Activated CD8-positive, alpha-beta T cell treated with anti-CD3 and anti-CD28 coated beads for 36 hours (primary cell): ENCODE data around the gene ANKRD13C. TPM values are rescaled to one million over a fixed set of nuclear protein-coding genes. Genes with fewer than 3 reads are reported as not detected.
"Not testable (repeated sequence)": the region's sequence is repeated elsewhere in the genome, so short reads cannot be mapped to it uniquely, and the experiment has no call there.

ENCODE experiments used
- ATAC-seq: fragments of 200-7000 bp; cut with Tn5 transposase; one replicate; pipeline ENCODE4 v1.10.0; 2021; ENCODE audit warnings: mild to moderate bottlenecking, moderate library complexity
- CTCF ChIA-PET: fragments of 350-600 bp; sonication (Branson Sonifier 250); formaldehyde crosslinking; loops from one replicate; lab custom pipeline; 2021; ENCODE audit warnings: antibody characterized with exemption; lab: Charles Lee
- POLR2A ChIA-PET: fragments of 350-600 bp; sonication (Branson Sonifier 250); formaldehyde crosslinking; loops from one replicate; lab custom pipeline; 2021; ENCODE audit warnings: antibody characterized with exemption; lab: Charles Lee
- DNase-seq: peaks from one replicate; pipeline ENCODE4 v3.0.0-alpha.2; 2020
- H3K27ac Mint-ChIP-seq: one replicate; pipeline ENCODE4 v1.8.0; 2021; ENCODE audit warnings: mild to moderate bottlenecking, mixed read lengths
- H3K27me3 Mint-ChIP-seq: one replicate; pipeline ENCODE4 v1.8.0; 2021; ENCODE audit warnings: mixed read lengths
- H3K36me3 Mint-ChIP-seq: one replicate; pipeline ENCODE4 v1.8.0; 2021; ENCODE audit warnings: low read depth, mixed read lengths
- H3K4me1 Mint-ChIP-seq: one replicate; pipeline ENCODE4 v1.8.0; 2021; ENCODE audit warnings: low read depth, mixed read lengths
- H3K4me3 Mint-ChIP-seq: one replicate; pipeline ENCODE4 v1.8.0; 2021; ENCODE audit warnings: mild to moderate bottlenecking, moderate library complexity, mixed read lengths
- H3K9me3 Mint-ChIP-seq: one replicate; pipeline ENCODE4 v1.8.0; 2021; ENCODE audit warnings: mixed read lengths
- intact Hi-C: fragments of 100-400 bp; cut with micrococcal nuclease; formaldehyde crosslinking; loops from one replicate; pipeline ENCODE4 v1.10.0; 2022
- total RNA-seq, 2 experiments: library from RNA; stranded (reverse); gene quantifications; one replicate each; pipeline ENCODE4 v1.2.3, GENCODE V29; 2021
- TF ChIP-seq, protein P1 (sequence below): fragments of 200-600 bp; IDR thresholded peaks from one replicate; pipeline ENCODE4 v1.8.0; 2022; ENCODE audit warnings: antibody characterized with exemption, mild to moderate bottlenecking

ANKRD13C gene
- total RNA-seq, 2 experiments from 2014 or later = 15.1 to 16.9 TPM

GRCh38 chr1:70385477-70385876 is 31.0 kb upstream of the ANKRD13C start:
- H3K9me3 Mint-ChIP-seq = no peaks in the 10 kb centered on the region

GRCh38 chr1:70384542-70384941 is 30.0 kb upstream of the ANKRD13C start:
- DNase-seq = no peak
- Mint-ChIP-seq H3K4me3 (no peak overlapping the region), H3K36me3 (no peaks in the 10 kb centered on the region), H3K27ac (no peak overlapping the region), H3K9me3 (no peaks in the 10 kb centered on the region), H3K4me1 (no peaks in the 10 kb centered on the region), H3K27me3 (peaks cover 5% of the 10 kb centered on the region)
- POLR2A ChIA-PET = no interaction called here
- CTCF ChIA-PET = no interaction called here
- intact Hi-C loops = no loop called here
- ATAC-seq = no peak
- TF ChIP-seq, protein P1, sequence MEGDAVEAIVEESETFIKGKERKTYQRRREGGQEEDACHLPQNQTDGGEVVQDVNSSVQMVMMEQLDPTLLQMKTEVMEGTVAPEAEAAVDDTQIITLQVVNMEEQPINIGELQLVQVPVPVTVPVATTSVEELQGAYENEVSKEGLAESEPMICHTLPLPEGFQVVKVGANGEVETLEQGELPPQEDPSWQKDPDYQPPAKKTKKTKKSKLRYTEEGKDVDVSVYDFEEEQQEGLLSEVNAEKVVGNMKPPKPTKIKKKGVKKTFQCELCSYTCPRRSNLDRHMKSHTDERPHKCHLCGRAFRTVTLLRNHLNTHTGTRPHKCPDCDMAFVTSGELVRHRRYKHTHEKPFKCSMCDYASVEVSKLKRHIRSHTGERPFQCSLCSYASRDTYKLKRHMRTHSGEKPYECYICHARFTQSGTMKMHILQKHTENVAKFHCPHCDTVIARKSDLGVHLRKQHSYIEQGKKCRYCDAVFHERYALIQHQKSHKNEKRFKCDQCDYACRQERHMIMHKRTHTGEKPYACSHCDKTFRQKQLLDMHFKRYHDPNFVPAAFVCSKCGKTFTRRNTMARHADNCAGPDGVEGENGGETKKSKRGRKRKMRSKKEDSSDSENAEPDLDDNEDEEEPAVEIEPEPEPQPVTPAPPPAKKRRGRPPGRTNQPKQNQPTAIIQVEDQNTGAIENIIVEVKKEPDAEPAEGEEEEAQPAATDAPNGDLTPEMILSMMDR = no peak

More at GRCh38 chr1:70385477-70385876, 31.0 kb upstream of the ANKRD13C start:
- no peaks in the 10 kb centered on the region for H3K36me3 Mint-ChIP-seq
- POLR2A ChIA-PET = no interaction called here
- no peaks in the 10 kb centered on the region for H3K4me1 Mint-ChIP-seq
- TF ChIP-seq, protein P1 = no peak
- DNase-seq (no peak), ATAC-seq (no peak)
- CTCF ChIA-PET = no interaction called here
- H3K27ac Mint-ChIP-seq = no peak overlapping the region
- intact Hi-C loops = no loop called here
- H3K4me3 Mint-ChIP-seq = no peak overlapping the region
- H3K27me3 Mint-ChIP-seq = peaks cover 5% of the 10 kb centered on the region

- Mint-ChIP-seq H3K27ac (no peak overlapping the region), H3K4me1 (no peaks in the 10 kb centered on the region), H3K9me3 (no peaks in the 10 kb centered on the region), H3K36me3 (no peaks in the 10 kb centered on the region), H3K27me3 (peaks cover 3% of the 10 kb centered on the region), H3K4me3 (no peak overlapping the region)
- ChIA-PET CTCF (no interaction called here), POLR2A (interaction anchor here (1.1 kb wide), 1 partner anchor 28 kb away, joined by 4 read pairs; the partner anchor contains the start of gene CTH)
- ATAC-seq (no peak), DNase-seq (no peak)
- TF ChIP-seq, protein P1 = no peak
- intact Hi-C loops = no loop called here
Observed at GRCh38 chr1:70383483-70383882, 29.0 kb upstream of the ANKRD13C start.

DNA sequence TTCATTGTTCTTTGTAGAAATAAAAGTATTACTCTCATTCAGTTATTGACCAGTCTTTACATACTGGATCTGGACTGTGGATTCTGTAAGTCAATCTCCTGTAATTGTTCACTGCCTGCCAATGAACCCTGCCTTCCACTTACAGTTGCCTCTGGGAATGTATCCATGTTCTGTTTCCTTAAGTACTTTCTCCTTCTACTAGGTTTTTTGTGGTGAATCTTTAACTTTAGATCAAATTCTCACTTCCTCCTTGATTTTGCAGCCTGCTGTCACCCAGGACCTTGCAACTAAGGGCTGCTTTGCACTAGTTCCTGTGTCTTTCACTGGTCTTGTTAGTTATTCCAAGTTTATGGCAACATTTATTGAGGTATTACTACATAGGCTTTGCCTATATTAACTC is 28.2 kb upstream of the ANKRD13C start:
- POLR2A ChIA-PET = no interaction called here
- ATAC-seq (no peak), DNase-seq (no peak)
- H3K9me3 Mint-ChIP-seq = no peaks in the 10 kb centered on the region
- intact Hi-C loops = no loop called here
- CTCF ChIA-PET = no interaction called here
- no peaks in the 10 kb centered on the region for H3K36me3 Mint-ChIP-seq
- H3K4me3 Mint-ChIP-seq = no peak overlapping the region
- TF ChIP-seq, protein P1 = no peak
- H3K27me3 Mint-ChIP-seq = peaks cover 3% of the 10 kb centered on the region
- H3K27ac Mint-ChIP-seq = no peak overlapping the region
- no peaks in the 10 kb centered on the region for H3K4me1 Mint-ChIP-seq

DNA sequence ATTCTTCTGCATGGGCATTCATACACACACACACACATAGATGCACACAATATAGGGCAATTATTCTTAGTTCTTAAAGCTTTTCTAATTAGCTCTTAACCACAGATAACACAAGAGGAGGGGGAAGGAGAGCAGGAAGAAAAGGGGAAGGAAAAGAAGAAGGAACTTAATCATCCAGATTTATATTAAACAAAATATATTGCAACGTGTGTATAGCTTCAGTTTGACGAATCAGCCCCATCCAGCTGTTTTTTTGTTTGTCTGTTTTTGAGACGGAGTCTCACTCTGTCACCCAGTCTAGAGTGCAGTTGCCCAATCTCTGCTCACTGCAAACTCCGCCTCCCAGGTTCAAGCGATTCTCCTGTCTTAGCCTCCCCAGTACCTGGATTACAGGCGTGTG is 21.7 kb upstream of the ANKRD13C start:
- intact Hi-C loops = no loop called here
- CTCF ChIA-PET = no interaction called here

GRCh38 chr1:70373580-70373979 is 19.1 kb upstream of the ANKRD13C start:
- H3K27ac Mint-ChIP-seq, ATAC-seq, H3K4me3 Mint-ChIP-seq, H3K4me1 Mint-ChIP-seq, H3K36me3 Mint-ChIP-seq, H3K27me3 Mint-ChIP-seq, DNase-seq, H3K9me3 Mint-ChIP-seq, CTCF ChIA-PET, intact Hi-C loops: not testable (repeated sequence)
- POLR2A ChIA-PET = interaction anchor here (0.6 kb wide), 1 partner anchor 33 kb away, joined by 3 read pairs; no protein-coding TSS in a partner anchor

More for the DNA sequence above, 21.7 kb upstream of the ANKRD13C start:
- Mint-ChIP-seq H3K36me3 (no peaks in the 10 kb centered on the region), H3K9me3 (no peaks in the 10 kb centered on the region), H3K27me3 (no peaks in the 10 kb centered on the region), H3K4me1 (no peaks in the 10 kb centered on the region), H3K27ac (no peak overlapping the region), H3K4me3 (no peak overlapping the region)
- TF ChIP-seq, protein P1 = no peak
- DNase-seq (no peak), ATAC-seq (no peak)
- POLR2A ChIA-PET = no interaction called here
